HepG2 (cell line): Measurements from ENCODE around the gene ALX4. TPM values are rescaled to one million over a fixed set of nuclear protein-coding genes. Genes with fewer than 3 reads are reported as not detected.

Experiments used
- ATAC-seq: fragments of 200-7000 bp; cut with Tn5 transposase; 3 replicates; pipeline ENCODE4 v1.9.1; 2020; ENCODE audit warnings: mild to moderate bottlenecking, moderate library complexity
- BruUV-seq: library from RNA; stranded (reverse); fragments of 400-500 nt; replicated peaks from 2 replicates; lab custom pipeline; 2021; lab: Mats Ljungman, UMichigan
- CTCF ChIA-PET: fragments of 300-600 bp; formaldehyde crosslinking; extraction: SDS; loops from one replicate; lab custom pipeline; 2021; ENCODE audit warnings: low total read pairs, inconsistent platforms, low intra/inter-chr PET ratio; lab: Yijun Ruan, JAX
- POLR2A ChIA-PET: fragments of 350-600 bp; sonication (Branson Sonifier 250); formaldehyde crosslinking; loops from one replicate; lab custom pipeline; 2020; ENCODE audit warnings: antibody characterized with exemption, inconsistent platforms; lab: Yijun Ruan, JAX
- DNase-seq: peaks from one replicate; pipeline ENCODE4 v3.0.0-alpha.2; 2015; ENCODE audit warnings: low spot score
- FAIRE-seq: peaks from 3 replicates; lab custom pipeline; 2011; peaks lifted over from hg19 to GRCh38; lab: Jason Lieb, UNC
- H2AFZ ChIP-seq: one replicate; pipeline ENCODE4 v1.6.1; 2011; ENCODE audit warnings: low read length, inconsistent platforms
- H3K27ac ChIP-seq: fragments of 300-600 bp; 3 replicates; pipeline ENCODE4 v1.8.0; 2011; ENCODE audit warnings: mixed run types, mild to moderate bottlenecking, mixed read lengths, low read length, inconsistent platforms; ENCODE audit not compliant: insufficient read depth; ENCODE audit errors: extremely low read length
- H3K27me3 ChIP-seq, 2 experiments: fragments of 200-600 bp in 1 of 2; 2 replicates in 1 of 2; 3 replicates in 1 of 2; pipeline versions ENCODE4 v1.6.0 to v1.8.0; 2011; ENCODE audit warnings: low read length in 2 of 2, mild to moderate bottlenecking in 2 of 2, moderate library complexity in 2 of 2, inconsistent platforms in 1 of 2; ENCODE audit not compliant: insufficient read depth in 2 of 2, control insufficient read depth in 1 of 2
- H3K36me3 ChIP-seq, 2 experiments: fragments of 200-600 bp in 1 of 2; replicated peaks in 1 of 2; 2 replicates in 1 of 2; 3 replicates in 1 of 2; pipeline versions ENCODE4 v1.5.1 to v1.8.0; 2011; ENCODE audit warnings: low read length in 2 of 2, inconsistent platforms in 1 of 2; ENCODE audit not compliant: insufficient read depth in 2 of 2, control insufficient read depth in 1 of 2
- H3K4me1 ChIP-seq: 2 replicates; pipeline ENCODE4 v1.5.1; 2012; ENCODE audit warnings: low read length, inconsistent platforms; ENCODE audit not compliant: insufficient read depth
- H3K4me2 ChIP-seq: 2 replicates; pipeline ENCODE4 v1.6.0; 2011; ENCODE audit warnings: low read depth, low read length, inconsistent platforms
- H3K4me3 ChIP-seq, 3 experiments: fragments of 200-600 bp in 1 of 3; sonication (generic), shearing (Covaris generic) in 1 of 3; replicated peaks in 1 of 3; 2 replicates each; pipeline ENCODE4 v1.5.1; 2011 to 2016; ENCODE audit warnings: low read length in 3 of 3, inconsistent platforms in 2 of 3, low read depth in 2 of 3, mild to moderate bottlenecking in 2 of 3, control low read depth in 1 of 3, mixed read lengths in 1 of 3; ENCODE audit not compliant: insufficient read depth in 1 of 3
- H3K79me2 ChIP-seq: one replicate; pipeline ENCODE4 v1.6.1; 2011; ENCODE audit warnings: low read length, inconsistent platforms; ENCODE audit not compliant: insufficient read depth
- H3K9ac ChIP-seq: 2 replicates; pipeline ENCODE4 v1.6.0; 2011; ENCODE audit warnings: mild to moderate bottlenecking, low read depth, low read length, inconsistent platforms; ENCODE audit not compliant: insufficient read depth
- H3K9me3 ChIP-seq: 2 replicates; pipeline ENCODE4 v1.5.1; 2012; ENCODE audit warnings: mild to moderate bottlenecking, low read length
- H4K20me1 ChIP-seq: 2 replicates; pipeline ENCODE4 v1.6.0; 2011; ENCODE audit warnings: inconsistent platforms, mild to moderate bottlenecking, low read length, moderate library complexity; ENCODE audit not compliant: insufficient read depth
- DNMT1 ChIP-seq: sonication (generic); formaldehyde crosslinking; IDR thresholded peaks from 2 replicates; pipeline ENCODE4 v1.5.1; 2020; ENCODE audit warnings: mild to moderate bottlenecking, missing genetic modification reagents
- FOXK1 ChIP-seq: sonication (generic); formaldehyde crosslinking; IDR thresholded peaks from 2 replicates; pipeline ENCODE4 v1.4.0; 2020; ENCODE audit warnings: low read depth, missing genetic modification reagents, borderline replicate concordance
- MAFF ChIP-seq: IDR thresholded peaks from 2 replicates; pipeline ENCODE4 v1.6.1; 2011; ENCODE audit warnings: low read depth, low read length, improper control_type of control experiment
- MAFK ChIP-seq, 2 experiments: IDR thresholded peaks in 1 of 2; conservative IDR thresholded peaks in 1 of 2; 2 replicates each; pipeline ENCODE4 v1.6.1; 2011; ENCODE audit warnings: improper control_type of control experiment in 2 of 2, low read length in 2 of 2
- ZNF672 ChIP-seq: sonication (generic); formaldehyde crosslinking; IDR thresholded peaks from 2 replicates; pipeline ENCODE4 v1.8.1; 2022; ENCODE audit warnings: missing genetic modification reagents
- WGBS: methylation state at CpG from one replicate; pipeline ENCODE4 v1.1.6; 2017; ENCODE audit warnings: low lambda C conversion rate; 5-methylcytosine and 5-hydroxymethylcytosine counted together
- in situ Hi-C: cut with HindIII; loops from 2 replicates; pipeline ENCODE4 v1.10.0; 2017; ENCODE audit warnings: low pct_unique_long_range_greater_than_20kb; ENCODE audit not compliant: extremely low pct_ligation_motif_present
- intact Hi-C: fragments of 100-400 bp; cut with micrococcal nuclease; formaldehyde crosslinking; loops from one replicate; pipeline ENCODE4 v1.10.0; 2022; ENCODE audit not compliant: unreplicated experiment
- polyA plus RNA-seq, 8 experiments: library from polyadenylated mRNA; depleted of rRNA in 3 of 8; stranded (reverse) in 7 of 8; unstranded in 1 of 8; fragments of >200 nt; fragmentation: Illumina TruSeq in 4 of 8; extraction: Trizol in 4 of 8; gene quantifications; 2 replicates each; pipeline versions ENCODE4 v1.2.1 to v1.2.3, GENCODE V29; 2011 to 2016; ENCODE audit warnings: low read depth in 4 of 8, missing spikeins in 1 of 8, mixed read lengths in 1 of 8; ENCODE audit not compliant: insufficient read depth in 1 of 8
- total RNA-seq, 5 experiments: library from RNA; depleted of rRNA; stranded (reverse); fragments of >200 nt; fragmentation: Illumina TruSeq; extraction: Trizol; gene quantifications; 2 replicates each; pipeline ENCODE4 v1.2.3, GENCODE V29; 2016; ENCODE audit warnings: low read depth in 1 of 5
- TF ChIP-seq, protein P1 (sequence below): sonication (generic); formaldehyde crosslinking; IDR thresholded peaks from one replicate; pipeline ENCODE4 v1.5.1; 2020; ENCODE audit warnings: mild to moderate bottlenecking, missing genetic modification reagents; ENCODE audit errors: not compliant biosample characterization
- TF ChIP-seq, protein P2 (sequence below): sonication (generic); formaldehyde crosslinking; IDR thresholded peaks from 2 replicates; pipeline ENCODE4 v1.5.0; 2020; ENCODE audit warnings: missing genetic modification reagents, mild to moderate bottlenecking, borderline replicate concordance

Gene ALX4
- total and polyA plus RNA-seq, 2 of the 13 experiments (the other 11 are each of a cell fraction or from before 2014, with no cell fraction given) = not detected

DNA sequence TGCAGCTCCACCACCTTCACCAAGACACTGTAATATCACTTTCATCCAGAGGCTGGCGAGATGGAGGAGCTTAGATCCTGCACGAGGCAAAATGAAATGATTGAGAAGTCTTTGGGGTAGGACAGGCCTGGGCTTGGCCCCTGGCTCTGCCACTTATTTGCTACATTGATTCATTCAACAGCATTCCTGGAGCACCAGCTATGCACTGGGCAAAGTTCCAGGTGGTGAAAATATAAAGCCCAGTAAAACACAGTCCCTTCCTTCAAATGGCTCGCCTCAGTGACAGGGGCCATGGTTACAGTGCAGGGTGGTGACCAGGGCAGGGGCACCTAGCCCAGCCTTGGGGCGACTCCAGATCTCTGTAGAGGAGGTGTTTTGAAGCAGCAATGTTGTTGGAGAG, 19.7 kb downstream of the ALX4 start (continued):
- TF ChIP-seq, protein P1, sequence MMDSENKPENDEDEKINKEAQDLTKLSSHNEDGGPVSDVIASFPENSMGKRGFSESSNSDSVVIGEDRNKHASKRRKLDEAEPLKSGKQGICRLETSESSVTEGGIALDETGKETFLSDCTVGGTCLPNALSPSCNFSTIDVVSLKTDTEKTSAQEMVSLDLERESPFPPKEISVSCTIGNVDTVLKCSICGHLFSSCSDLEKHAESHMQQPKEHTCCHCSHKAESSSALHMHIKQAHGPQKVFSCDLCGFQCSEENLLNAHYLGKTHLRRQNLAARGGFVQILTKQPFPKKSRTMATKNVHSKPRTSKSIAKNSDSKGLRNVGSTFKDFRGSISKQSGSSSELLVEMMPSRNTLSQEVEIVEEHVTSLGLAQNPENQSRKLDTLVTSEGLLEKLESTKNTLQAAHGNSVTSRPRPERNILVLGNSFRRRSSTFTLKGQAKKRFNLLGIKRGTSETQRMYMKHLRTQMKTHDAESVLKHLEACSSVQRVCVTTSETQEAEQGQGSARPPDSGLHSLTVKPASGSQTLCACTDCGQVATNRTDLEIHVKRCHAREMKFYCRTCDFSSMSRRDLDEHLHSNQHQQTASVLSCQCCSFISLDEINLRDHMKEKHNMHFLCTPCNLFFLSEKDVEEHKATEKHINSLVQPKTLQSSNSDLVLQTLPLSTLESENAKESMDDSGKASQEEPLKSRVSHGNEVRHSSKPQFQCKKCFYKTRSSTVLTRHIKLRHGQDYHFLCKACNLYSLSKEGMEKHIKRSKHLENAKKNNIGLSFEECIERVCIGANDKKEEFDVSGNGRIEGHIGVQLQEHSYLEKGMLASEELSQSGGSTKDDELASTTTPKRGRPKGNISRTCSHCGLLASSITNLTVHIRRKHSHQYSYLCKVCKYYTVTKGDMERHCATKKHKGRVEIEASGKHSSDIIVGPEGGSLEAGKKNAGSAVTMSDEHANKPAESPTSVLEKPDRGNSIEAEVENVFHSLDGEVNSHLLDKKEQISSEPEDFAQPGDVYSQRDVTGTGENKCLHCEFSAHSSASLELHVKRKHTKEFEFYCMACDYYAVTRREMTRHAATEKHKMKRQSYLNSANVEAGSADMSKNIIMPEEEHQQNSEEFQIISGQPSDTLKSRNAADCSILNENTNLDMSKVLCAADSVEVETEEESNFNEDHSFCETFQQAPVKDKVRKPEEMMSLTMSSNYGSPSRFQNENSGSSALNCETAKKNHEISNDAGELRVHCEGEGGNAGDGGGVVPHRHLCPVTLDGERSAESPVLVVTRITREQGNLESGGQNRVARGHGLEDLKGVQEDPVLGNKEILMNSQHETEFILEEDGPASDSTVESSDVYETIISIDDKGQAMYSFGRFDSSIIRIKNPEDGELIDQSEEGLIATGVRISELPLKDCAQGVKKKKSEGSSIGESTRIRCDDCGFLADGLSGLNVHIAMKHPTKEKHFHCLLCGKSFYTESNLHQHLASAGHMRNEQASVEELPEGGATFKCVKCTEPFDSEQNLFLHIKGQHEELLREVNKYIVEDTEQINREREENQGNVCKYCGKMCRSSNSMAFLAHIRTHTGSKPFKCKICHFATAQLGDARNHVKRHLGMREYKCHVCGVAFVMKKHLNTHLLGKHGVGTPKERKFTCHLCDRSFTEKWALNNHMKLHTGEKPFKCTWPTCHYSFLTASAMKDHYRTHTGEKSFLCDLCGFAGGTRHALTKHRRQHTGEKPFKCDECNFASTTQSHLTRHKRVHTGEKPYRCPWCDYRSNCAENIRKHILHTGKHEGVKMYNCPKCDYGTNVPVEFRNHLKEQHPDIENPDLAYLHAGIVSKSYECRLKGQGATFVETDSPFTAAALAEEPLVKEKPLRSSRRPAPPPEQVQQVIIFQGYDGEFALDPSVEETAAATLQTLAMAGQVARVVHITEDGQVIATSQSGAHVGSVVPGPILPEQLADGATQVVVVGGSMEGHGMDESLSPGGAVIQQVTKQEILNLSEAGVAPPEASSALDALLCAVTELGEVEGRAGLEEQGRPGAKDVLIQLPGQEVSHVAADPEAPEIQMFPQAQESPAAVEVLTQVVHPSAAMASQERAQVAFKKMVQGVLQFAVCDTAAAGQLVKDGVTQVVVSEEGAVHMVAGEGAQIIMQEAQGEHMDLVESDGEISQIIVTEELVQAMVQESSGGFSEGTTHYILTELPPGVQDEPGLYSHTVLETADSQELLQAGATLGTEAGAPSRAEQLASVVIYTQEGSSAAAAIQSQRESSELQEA = no peak
- TF ChIP-seq, protein P2, sequence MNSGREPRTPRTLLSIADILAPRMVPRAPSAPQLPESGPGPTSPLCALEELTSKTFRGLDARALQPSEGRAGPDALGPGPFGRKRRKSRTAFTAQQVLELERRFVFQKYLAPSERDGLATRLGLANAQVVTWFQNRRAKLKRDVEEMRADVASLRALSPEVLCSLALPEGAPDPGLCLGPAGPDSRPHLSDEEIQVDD = no peak
- TF ChIP-seq ZNF672 (CRISPR knock-in tag) = no peak

DNA sequence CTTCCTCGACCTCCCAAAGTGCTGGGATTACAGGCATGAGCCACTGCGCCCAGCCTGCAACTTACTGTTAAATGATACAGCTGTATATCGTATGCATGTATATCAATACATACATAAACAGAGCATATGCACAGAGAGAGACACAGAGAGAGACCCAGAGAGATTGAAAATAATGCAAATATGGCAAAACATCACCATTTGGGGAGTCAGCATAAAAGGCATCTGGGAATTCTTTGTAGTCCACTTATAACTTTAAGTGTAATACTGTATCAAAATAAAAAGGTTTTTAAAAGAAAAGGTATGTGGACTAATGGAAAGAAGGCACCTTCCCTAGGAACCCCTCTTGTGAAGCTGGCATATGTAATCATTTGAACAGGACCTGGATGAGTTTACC, 21.8 kb downstream of the ALX4 start:
- H3K27ac ChIP-seq = no peak overlapping the region
- no TSS peak for BruUV-seq
- no peaks in the 10 kb centered on the region for H3K36me3 ChIP-seq
- in situ Hi-C loops (loop anchor here (25.0 kb wide), 1 partner anchor 249 kb away; no protein-coding TSS in a partner anchor), intact Hi-C loops (loop anchor here (5.0 kb wide), 1 partner anchor 174 kb away; no protein-coding TSS in a partner anchor)
- no peak overlapping the region for H3K4me3 ChIP-seq
- FAIRE-seq (no peak), ATAC-seq (no peak), DNase-seq (no peak)
- ChIA-PET CTCF (no interaction called here), POLR2A (no interaction called here)
- peaks cover 0 to 2% of the 10 kb centered on the region in 2 experiments; a peak in 1 of 5 replicates for H3K27me3 ChIP-seq
- no peaks in the 10 kb centered on the region for H3K4me1 ChIP-seq
- H3K4me2 ChIP-seq = no peak overlapping the region
- no peak overlapping the region for H2AFZ ChIP-seq
- TF ChIP-seq FOXK1 (CRISPR knock-in tag) = no peak
- peak; percentile 52 to 67; a peak in 3 of 4 replicates for TF ChIP-seq MAFK (conservative IDR thresholded peaks at IDR 0.05 in 1 of 2, IDR thresholded peaks at IDR 0.05 in 1 of 2; ENCODE audit: low read length in 2 of 2)
- TF ChIP-seq DNMT1 (CRISPR knock-in tag) = no peak
- TF ChIP-seq MAFF = peak; percentile 75
- no peak overlapping the region for H3K9ac ChIP-seq
- H3K79me2 ChIP-seq = no peaks in the 10 kb centered on the region
- H3K9me3 ChIP-seq = no peaks in the 10 kb centered on the region
- WGBS = 36% methylated on average over 3 of the region's 3 CpGs
- no peaks in the 10 kb centered on the region for H4K20me1 ChIP-seq
